ENCODE measurements around the gene PRPF40A.

PRPF40A gene

GRCh38 chr2:152694161-152694661 is 23.1 kb downstream of the PRPF40A start:
- H3K4me3 Mint-ChIP-seq: peak overlapping the region; percentile 60
- no peak for ATAC-seq
- H3K9me3 Mint-ChIP-seq: no peaks in the 10 kb centered on the region
- H3K27ac Mint-ChIP-seq: peak overlapping the region; percentile 60
- peaks cover 18% of the 10 kb centered on the region for H3K4me1 Mint-ChIP-seq
- no peaks in the 10 kb centered on the region for H3K27me3 Mint-ChIP-seq
- peaks cover 17% of the 10 kb centered on the region for H3K36me3 Mint-ChIP-seq

GRCh38 chr2:152693033-152693432 is 24.2 kb downstream of the PRPF40A start:
- Mint-ChIP-seq H3K4me1 (peaks cover 18% of the 10 kb centered on the region), H3K27ac (peak overlapping the region; percentile 12), H3K9me3 (no peaks in the 10 kb centered on the region), H3K27me3 (no peaks in the 10 kb centered on the region), H3K4me3 (no peak overlapping the region), H3K36me3 (peaks cover 27% of the 10 kb centered on the region)
- ATAC-seq: peak; percentile 90

GRCh38 chr2:152686321-152686720 is 30.9 kb downstream of the PRPF40A start:
- Mint-ChIP-seq H3K4me3 (no peak overlapping the region), H3K36me3 (peaks cover 49% of the 10 kb centered on the region), H3K27me3 (no peaks in the 10 kb centered on the region), H3K9me3 (no peaks in the 10 kb centered on the region), H3K4me1 (peaks cover 25% of the 10 kb centered on the region), H3K27ac (no peak overlapping the region)
- no peak for ATAC-seq

- H3K36me3 Mint-ChIP-seq: peaks cover 49% of the 10 kb centered on the region
- H3K4me1 Mint-ChIP-seq: peaks cover 25% of the 10 kb centered on the region
- no peak for ATAC-seq
- no peaks in the 10 kb centered on the region for H3K9me3 Mint-ChIP-seq
- H3K27ac Mint-ChIP-seq: no peak overlapping the region
- H3K27me3 Mint-ChIP-seq: no peaks in the 10 kb centered on the region
- H3K4me3 Mint-ChIP-seq: no peak overlapping the region
These were observed 33.9 kb downstream of the PRPF40A start for GRCh38 chr2:152683400-152683799.

GRCh38 chr2:152682663-152683062 is 34.6 kb downstream of the PRPF40A start:
- ATAC-seq: no peak
- Mint-ChIP-seq H3K36me3 (peaks cover 44% of the 10 kb centered on the region), H3K27ac (no peak overlapping the region)

GRCh38 chr2:152678808-152679207 is 38.5 kb downstream of the PRPF40A start:
- H3K36me3 Mint-ChIP-seq: peaks cover 49% of the 10 kb centered on the region
- H3K4me3 Mint-ChIP-seq: no peak overlapping the region
- no peaks in the 10 kb centered on the region for H3K27me3 Mint-ChIP-seq
- H3K9me3 Mint-ChIP-seq: no peaks in the 10 kb centered on the region
- no peak for ATAC-seq
- peaks cover 6% of the 10 kb centered on the region for H3K4me1 Mint-ChIP-seq
- no peak overlapping the region for H3K27ac Mint-ChIP-seq

More at GRCh38 chr2:152682663-152683062, 34.6 kb downstream of the PRPF40A start:
- no peak overlapping the region for H3K4me3 Mint-ChIP-seq
- H3K27me3 Mint-ChIP-seq: no peaks in the 10 kb centered on the region
- H3K9me3 Mint-ChIP-seq: no peaks in the 10 kb centered on the region
- H3K4me1 Mint-ChIP-seq: peaks cover 25% of the 10 kb centered on the region

- ATAC-seq: no peak
- H3K27me3 Mint-ChIP-seq: no peaks in the 10 kb centered on the region
- no peak overlapping the region for H3K27ac Mint-ChIP-seq
- peaks cover 46% of the 10 kb centered on the region for H3K36me3 Mint-ChIP-seq
- H3K9me3 Mint-ChIP-seq: no peaks in the 10 kb centered on the region
- no peaks in the 10 kb centered on the region for H3K4me1 Mint-ChIP-seq
- H3K4me3 Mint-ChIP-seq: no peak overlapping the region
These were observed 40.8 kb downstream of the PRPF40A start for GRCh38 chr2:152676461-152676860.

GRCh38 chr2:152674334-152674733 is 42.9 kb downstream of the PRPF40A start:
- Mint-ChIP-seq H3K9me3 (no peaks in the 10 kb centered on the region), H3K4me3 (no peak overlapping the region), H3K36me3 (peaks cover 40% of the 10 kb centered on the region), H3K27ac (no peak overlapping the region), H3K4me1 (no peaks in the 10 kb centered on the region), H3K27me3 (no peaks in the 10 kb centered on the region)
- ATAC-seq: no peak

- Mint-ChIP-seq H3K36me3 (peaks cover 51% of the 10 kb centered on the region), H3K27me3 (no peaks in the 10 kb centered on the region), H3K4me3 (no peak overlapping the region), H3K9me3 (no peaks in the 10 kb centered on the region), H3K27ac (no peak overlapping the region), H3K4me1 (no peaks in the 10 kb centered on the region)
- ATAC-seq: no peak
These were observed 52.5 kb downstream of the PRPF40A start for GRCh38 chr2:152664725-152665124.

- H3K36me3 Mint-ChIP-seq: peaks cover 57% of the 10 kb centered on the region
These were observed 56.2 kb downstream of the PRPF40A start for GRCh38 chr2:152661076-152661475.

GRCh38 chr2:152658221-152658620 is 59.0 kb downstream of the PRPF40A start:
- Mint-ChIP-seq H3K27me3 (no peaks in the 10 kb centered on the region), H3K9me3 (no peaks in the 10 kb centered on the region), H3K36me3 (peaks cover 39% of the 10 kb centered on the region), H3K4me1 (no peaks in the 10 kb centered on the region), H3K4me3 (no peak overlapping the region), H3K27ac (no peak overlapping the region)
- no peak for ATAC-seq

More at GRCh38 chr2:152661076-152661475, 56.2 kb downstream of the PRPF40A start:
- H3K9me3 Mint-ChIP-seq: no peaks in the 10 kb centered on the region
- H3K27ac Mint-ChIP-seq: no peak overlapping the region
- no peak overlapping the region for H3K4me3 Mint-ChIP-seq
- no peaks in the 10 kb centered on the region for H3K27me3 Mint-ChIP-seq
- no peaks in the 10 kb centered on the region for H3K4me1 Mint-ChIP-seq
- ATAC-seq: no peak

GRCh38 chr2:152657043-152657442 is 60.2 kb downstream of the PRPF40A start:
- H3K4me3 Mint-ChIP-seq: no peak overlapping the region
- H3K27me3 Mint-ChIP-seq: no peaks in the 10 kb centered on the region
- ATAC-seq: peak; percentile 39
- H3K36me3 Mint-ChIP-seq: peaks cover 37% of the 10 kb centered on the region
- H3K27ac Mint-ChIP-seq: peak overlapping the region; percentile 49
- H3K4me1 Mint-ChIP-seq: no peaks in the 10 kb centered on the region
- no peaks in the 10 kb centered on the region for H3K9me3 Mint-ChIP-seq

- no peak overlapping the region for H3K4me3 Mint-ChIP-seq
- no peak for ATAC-seq
- H3K27ac Mint-ChIP-seq: no peak overlapping the region
- peaks cover 42% of the 10 kb centered on the region for H3K36me3 Mint-ChIP-seq
- no peaks in the 10 kb centered on the region for H3K4me1 Mint-ChIP-seq
- H3K9me3 Mint-ChIP-seq: no peaks in the 10 kb centered on the region
- no peaks in the 10 kb centered on the region for H3K27me3 Mint-ChIP-seq
These were observed 61.4 kb downstream of the PRPF40A start for GRCh38 chr2:152655880-152656279.

- Mint-ChIP-seq H3K36me3 (peaks cover 12% of the 10 kb centered on the region), H3K4me1 (no peaks in the 10 kb centered on the region), H3K27ac (no peak overlapping the region), H3K27me3 (no peaks in the 10 kb centered on the region), H3K9me3 (no peaks in the 10 kb centered on the region), H3K4me3 (no peak overlapping the region)
- no peak for ATAC-seq
These were observed 65.4 kb downstream of the PRPF40A start for GRCh38 chr2:152651834-152652233.

- H3K27me3 Mint-ChIP-seq: no peaks in the 10 kb centered on the region
- no peak overlapping the region for H3K4me3 Mint-ChIP-seq
- H3K4me1 Mint-ChIP-seq: no peaks in the 10 kb centered on the region
- no peaks in the 10 kb centered on the region for H3K9me3 Mint-ChIP-seq
- H3K36me3 Mint-ChIP-seq: peaks cover 5% of the 10 kb centered on the region
- ATAC-seq: no peak
- no peak overlapping the region for H3K27ac Mint-ChIP-seq
These were observed 66.4 kb downstream of the PRPF40A start for GRCh38 chr2:152650768-152651371.

- no peaks in the 10 kb centered on the region for H3K27me3 Mint-ChIP-seq
- H3K4me1 Mint-ChIP-seq: no peaks in the 10 kb centered on the region
- no peak overlapping the region for H3K27ac Mint-ChIP-seq
These were observed 67.3 kb downstream of the PRPF40A start for GRCh38 chr2:152649997-152650396.

More at GRCh38 chr2:152649997-152650396, 67.3 kb downstream of the PRPF40A start:
- no peak overlapping the region for H3K4me3 Mint-ChIP-seq
- ATAC-seq: no peak
- H3K9me3 Mint-ChIP-seq: no peaks in the 10 kb centered on the region
- peaks cover 5% of the 10 kb centered on the region for H3K36me3 Mint-ChIP-seq
